ENCODE measurements around the gene TMEM42. TPM values are rescaled to one million over a fixed set of nuclear protein-coding genes. Genes with fewer than 3 reads are reported as not detected.
"Not testable (repeated sequence)": the region's sequence is repeated elsewhere in the genome, so short reads cannot be mapped to it uniquely, and the experiment has no call there.

Gene TMEM42
- total RNA-seq: 10 to 100 TPM; 12.8 to 28.6 (median 20.3) TPM

GRCh38 chr3:44861412-44862225, at the start of gene TMEM42:
Gene TMEM42 (plus strand): TSS chr3:44861912. CDS start chr3:44861925, 13 bp downstream.
- peaks cover 5 to 7% of the 10 kb centered on the region in 2 donors for H3K4me1 ChIP-seq
- no peaks in the 10 kb centered on the region for H3K27me3 ChIP-seq
- peaks cover 0 to 12% of the 10 kb centered on the region in 2 donors for H3K9me3 ChIP-seq
- no peaks in the 10 kb centered on the region for H3K36me3 ChIP-seq
- H3K4me3 ChIP-seq: peak within 1 kb of the TSS; percentile 66 to 98 (median 81)
- DNase-seq (ENCODE audit: low spot score in 2 of 2): peak; percentile 80 to 82
- peak within 1 kb of the TSS; percentile 89 to 96 for H3K27ac ChIP-seq
- TF ChIP-seq, protein P1, sequence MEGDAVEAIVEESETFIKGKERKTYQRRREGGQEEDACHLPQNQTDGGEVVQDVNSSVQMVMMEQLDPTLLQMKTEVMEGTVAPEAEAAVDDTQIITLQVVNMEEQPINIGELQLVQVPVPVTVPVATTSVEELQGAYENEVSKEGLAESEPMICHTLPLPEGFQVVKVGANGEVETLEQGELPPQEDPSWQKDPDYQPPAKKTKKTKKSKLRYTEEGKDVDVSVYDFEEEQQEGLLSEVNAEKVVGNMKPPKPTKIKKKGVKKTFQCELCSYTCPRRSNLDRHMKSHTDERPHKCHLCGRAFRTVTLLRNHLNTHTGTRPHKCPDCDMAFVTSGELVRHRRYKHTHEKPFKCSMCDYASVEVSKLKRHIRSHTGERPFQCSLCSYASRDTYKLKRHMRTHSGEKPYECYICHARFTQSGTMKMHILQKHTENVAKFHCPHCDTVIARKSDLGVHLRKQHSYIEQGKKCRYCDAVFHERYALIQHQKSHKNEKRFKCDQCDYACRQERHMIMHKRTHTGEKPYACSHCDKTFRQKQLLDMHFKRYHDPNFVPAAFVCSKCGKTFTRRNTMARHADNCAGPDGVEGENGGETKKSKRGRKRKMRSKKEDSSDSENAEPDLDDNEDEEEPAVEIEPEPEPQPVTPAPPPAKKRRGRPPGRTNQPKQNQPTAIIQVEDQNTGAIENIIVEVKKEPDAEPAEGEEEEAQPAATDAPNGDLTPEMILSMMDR (IDR thresholded peaks at IDR 0.05): no peak
- TF ChIP-seq POLR2A (IDR thresholded peaks at IDR 0.05) (peak; percentile 28), POLR2AphosphoS5 (IDR thresholded peaks at IDR 0.05) (peak; percentile 70 to 84 (median 79))
- intact Hi-C loops (cut with DNase I; ENCODE audit: low total_unique reads): no loop called here

- Histone ChIP-seq H3K27ac (no peak overlapping the region), H3K36me3 (no peaks in the 10 kb centered on the region), H3K9me3 (no peaks in the 10 kb centered on the region), H3K4me3 (no peak overlapping the region), H3K27me3 (no peaks in the 10 kb centered on the region), H3K4me1 (no peaks in the 10 kb centered on the region)
- no peak for TF ChIP-seq POLR2A (IDR thresholded peaks at IDR 0.05)
- TF ChIP-seq, protein P1 (IDR thresholded peaks at IDR 0.05): no peak
- TF ChIP-seq POLR2AphosphoS5 (IDR thresholded peaks at IDR 0.05): no peak
- intact Hi-C loops (cut with DNase I; ENCODE audit: low total_unique reads): no loop called here
- no peak for DNase-seq (ENCODE audit: low spot score in 2 of 2)
Measured at GRCh38 chr3:44814751-44815150, 47.0 kb upstream of the TMEM42 start.

DNA sequence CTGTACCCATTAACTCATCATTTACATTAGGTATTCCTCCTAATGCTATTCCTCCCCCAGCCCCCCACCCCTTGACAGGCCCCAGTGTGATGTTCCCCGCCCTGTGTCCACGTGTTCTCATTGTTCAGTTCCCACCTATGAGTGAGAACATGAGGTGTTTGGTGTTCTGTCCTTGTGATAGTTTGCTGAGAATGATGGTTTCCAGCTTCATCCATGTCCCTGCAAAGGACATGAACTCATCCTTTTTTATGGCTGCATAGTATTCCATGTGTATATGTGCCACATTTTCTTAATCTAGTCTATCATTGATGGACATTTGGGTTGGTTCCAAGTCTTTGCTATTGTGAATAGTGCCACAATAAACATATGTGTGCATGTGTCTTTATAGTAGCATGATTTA, 45.4 kb upstream of the TMEM42 start:
- H3K9me3 ChIP-seq; H3K36me3 ChIP-seq; H3K27ac ChIP-seq; intact Hi-C loops (cut with DNase I; ENCODE audit: low total_unique reads); H3K4me1 ChIP-seq; H3K4me3 ChIP-seq; DNase-seq (ENCODE audit: low spot score in 2 of 2); H3K27me3 ChIP-seq: not testable (repeated sequence)

DNA sequence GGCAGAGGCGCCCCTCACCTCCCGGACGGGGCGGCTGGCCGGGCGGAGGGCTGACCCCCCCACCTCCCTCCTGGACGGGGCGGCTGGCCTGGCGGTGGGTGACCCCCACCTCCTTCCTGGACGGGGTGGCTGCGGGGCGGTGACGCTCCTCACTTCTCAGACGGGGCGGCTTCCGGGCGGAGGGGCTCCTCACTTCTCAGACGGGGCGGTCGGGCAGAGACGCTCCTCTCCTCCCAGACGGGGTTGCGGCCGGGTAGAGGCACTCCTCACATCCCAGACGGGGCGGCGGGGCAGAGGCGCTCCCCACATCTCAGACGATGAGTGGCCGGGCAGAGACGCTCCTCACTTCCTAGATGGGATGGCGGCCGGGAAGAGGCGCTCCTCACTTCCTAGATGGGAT, 40.5 kb upstream of the TMEM42 start:
- intact Hi-C loops (cut with DNase I; ENCODE audit: low total_unique reads); H3K27ac ChIP-seq; H3K4me1 ChIP-seq; H3K36me3 ChIP-seq; H3K9me3 ChIP-seq; H3K27me3 ChIP-seq; DNase-seq (ENCODE audit: low spot score in 2 of 2); H3K4me3 ChIP-seq: not testable (repeated sequence)

GRCh38 chr3:44825264-44825925, 36.3 kb upstream of the TMEM42 start:
- no peak for DNase-seq (ENCODE audit: low spot score in 2 of 2)
- Histone ChIP-seq H3K36me3 (no peaks in the 10 kb centered on the region), H3K4me1 (no peaks in the 10 kb centered on the region), H3K9me3 (no peaks in the 10 kb centered on the region), H3K4me3 (no peak overlapping the region), H3K27me3 (no peaks in the 10 kb centered on the region), H3K27ac (no peak overlapping the region)
- TF ChIP-seq, protein P1 (IDR thresholded peaks at IDR 0.05): no peak
- no peak for TF ChIP-seq POLR2AphosphoS5 (IDR thresholded peaks at IDR 0.05)
- no peak for TF ChIP-seq POLR2A (IDR thresholded peaks at IDR 0.05)
- intact Hi-C loops (cut with DNase I; ENCODE audit: low total_unique reads): no loop called here

GRCh38 chr3:44827196-44827595, 34.5 kb upstream of the TMEM42 start:
- H3K27ac ChIP-seq: no peak overlapping the region
- H3K36me3 ChIP-seq: no peaks in the 10 kb centered on the region
- no peaks in the 10 kb centered on the region for H3K4me1 ChIP-seq
- no peaks in the 10 kb centered on the region for H3K27me3 ChIP-seq
- no peak for TF ChIP-seq POLR2AphosphoS5 (IDR thresholded peaks at IDR 0.05)
- TF ChIP-seq, protein P1 (IDR thresholded peaks at IDR 0.05): no peak
- no peak for TF ChIP-seq POLR2A (IDR thresholded peaks at IDR 0.05)
- no peak for DNase-seq (ENCODE audit: low spot score in 2 of 2)
- intact Hi-C loops (cut with DNase I; ENCODE audit: low total_unique reads): no loop called here
- no peak overlapping the region for H3K4me3 ChIP-seq
- no peaks in the 10 kb centered on the region for H3K9me3 ChIP-seq

Data from breast epithelium (tissue), 4 donors.